Liver (tissue), 3 donors: ENCODE data around the gene ACIN1.

Experiments
- CTCF ChIP-seq: fragments of 150-350 bp; IDR thresholded peaks from 2 replicates; pipeline ENCODE4 v1.5.1; 2017; ENCODE audit warnings: improper control_type of control experiment, low read depth, low read length; ENCODE audit not compliant: missing input control
- MAX ChIP-seq: IDR thresholded peaks from 2 replicates; pipeline ENCODE4 v1.6.1; 2016; ENCODE audit warnings: antibody characterized with exemption
- TAF1 ChIP-seq: conservative IDR thresholded peaks from 2 replicates; pipeline ENCODE4 v1.6.1; 2016; ENCODE audit warnings: antibody characterized with exemption, mild to moderate bottlenecking
- TF ChIP-seq, protein P1 (sequence below): IDR thresholded peaks from 2 replicates; pipeline ENCODE4 v1.6.1; 2016; ENCODE audit warnings: antibody characterized with exemption, mild to moderate bottlenecking
- donor health status: healthy.
- donor health status: healthy.

- TF ChIP-seq CTCF (no peak), MAX (no peak), TAF1 (no peak)
- TF ChIP-seq, protein P1, sequence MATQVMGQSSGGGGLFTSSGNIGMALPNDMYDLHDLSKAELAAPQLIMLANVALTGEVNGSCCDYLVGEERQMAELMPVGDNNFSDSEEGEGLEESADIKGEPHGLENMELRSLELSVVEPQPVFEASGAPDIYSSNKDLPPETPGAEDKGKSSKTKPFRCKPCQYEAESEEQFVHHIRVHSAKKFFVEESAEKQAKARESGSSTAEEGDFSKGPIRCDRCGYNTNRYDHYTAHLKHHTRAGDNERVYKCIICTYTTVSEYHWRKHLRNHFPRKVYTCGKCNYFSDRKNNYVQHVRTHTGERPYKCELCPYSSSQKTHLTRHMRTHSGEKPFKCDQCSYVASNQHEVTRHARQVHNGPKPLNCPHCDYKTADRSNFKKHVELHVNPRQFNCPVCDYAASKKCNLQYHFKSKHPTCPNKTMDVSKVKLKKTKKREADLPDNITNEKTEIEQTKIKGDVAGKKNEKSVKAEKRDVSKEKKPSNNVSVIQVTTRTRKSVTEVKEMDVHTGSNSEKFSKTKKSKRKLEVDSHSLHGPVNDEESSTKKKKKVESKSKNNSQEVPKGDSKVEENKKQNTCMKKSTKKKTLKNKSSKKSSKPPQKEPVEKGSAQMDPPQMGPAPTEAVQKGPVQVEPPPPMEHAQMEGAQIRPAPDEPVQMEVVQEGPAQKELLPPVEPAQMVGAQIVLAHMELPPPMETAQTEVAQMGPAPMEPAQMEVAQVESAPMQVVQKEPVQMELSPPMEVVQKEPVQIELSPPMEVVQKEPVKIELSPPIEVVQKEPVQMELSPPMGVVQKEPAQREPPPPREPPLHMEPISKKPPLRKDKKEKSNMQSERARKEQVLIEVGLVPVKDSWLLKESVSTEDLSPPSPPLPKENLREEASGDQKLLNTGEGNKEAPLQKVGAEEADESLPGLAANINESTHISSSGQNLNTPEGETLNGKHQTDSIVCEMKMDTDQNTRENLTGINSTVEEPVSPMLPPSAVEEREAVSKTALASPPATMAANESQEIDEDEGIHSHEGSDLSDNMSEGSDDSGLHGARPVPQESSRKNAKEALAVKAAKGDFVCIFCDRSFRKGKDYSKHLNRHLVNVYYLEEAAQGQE, result no peak
Observed at GRCh38 chr14:23033251-23033727, 61.6 kb downstream of the ACIN1 start.
